ENCODE measurements around the gene MTOR. TPM values are rescaled to one million over a fixed set of nuclear protein-coding genes. Genes with fewer than 3 reads are reported as not detected.

MTOR gene
- total RNA-seq, 1 donor from 2014 or later, result 23.6 TPM

DNA sequence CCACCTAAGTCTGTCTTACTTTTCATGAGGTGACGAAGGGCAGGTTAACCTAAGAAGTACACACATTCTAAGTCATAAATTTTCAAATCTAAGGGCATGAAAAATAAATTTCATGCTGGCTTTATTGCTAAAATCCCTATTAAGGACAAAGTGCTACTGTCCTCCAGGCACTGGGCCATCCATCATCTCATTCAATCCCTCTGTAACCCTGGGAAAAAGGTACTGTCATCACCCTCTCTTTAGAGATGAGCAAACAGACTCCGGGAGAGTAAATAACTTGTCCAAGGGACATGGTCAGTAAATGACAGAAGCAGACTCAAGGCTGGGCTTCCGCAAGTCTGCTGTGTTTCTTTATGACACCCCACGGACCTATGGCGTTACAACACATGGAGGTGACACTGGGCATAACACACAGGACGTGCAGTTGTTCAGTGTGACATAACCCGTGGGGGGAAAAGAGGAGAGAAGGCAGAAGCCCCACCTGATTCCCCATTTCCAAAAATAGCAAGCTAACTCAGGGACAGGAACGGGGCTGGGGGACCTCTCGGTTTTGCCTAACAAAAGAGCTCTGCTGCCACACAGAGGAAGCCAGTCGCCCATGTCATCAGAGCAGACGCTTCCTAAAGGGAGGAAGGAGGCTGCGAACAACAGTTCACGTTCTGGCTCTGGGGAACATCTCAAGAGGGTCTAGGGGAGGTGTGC is 190.0 kb downstream of the MTOR start:
- Histone ChIP-seq H3K9me3 (no peaks in the 10 kb centered on the region), H3K4me3 (no peak overlapping the region), H3K27ac (no peak overlapping the region), H3K27me3 (no peaks in the 10 kb centered on the region), H3K36me3 (peaks cover 0 to 96% of the 10 kb centered on the region in 2 donors), H3K4me1 (no peaks in the 10 kb centered on the region)
- no peak for DNase-seq (ENCODE audit: extremely low spot score in 2 of 2)
- TF ChIP-seq, protein P1, sequence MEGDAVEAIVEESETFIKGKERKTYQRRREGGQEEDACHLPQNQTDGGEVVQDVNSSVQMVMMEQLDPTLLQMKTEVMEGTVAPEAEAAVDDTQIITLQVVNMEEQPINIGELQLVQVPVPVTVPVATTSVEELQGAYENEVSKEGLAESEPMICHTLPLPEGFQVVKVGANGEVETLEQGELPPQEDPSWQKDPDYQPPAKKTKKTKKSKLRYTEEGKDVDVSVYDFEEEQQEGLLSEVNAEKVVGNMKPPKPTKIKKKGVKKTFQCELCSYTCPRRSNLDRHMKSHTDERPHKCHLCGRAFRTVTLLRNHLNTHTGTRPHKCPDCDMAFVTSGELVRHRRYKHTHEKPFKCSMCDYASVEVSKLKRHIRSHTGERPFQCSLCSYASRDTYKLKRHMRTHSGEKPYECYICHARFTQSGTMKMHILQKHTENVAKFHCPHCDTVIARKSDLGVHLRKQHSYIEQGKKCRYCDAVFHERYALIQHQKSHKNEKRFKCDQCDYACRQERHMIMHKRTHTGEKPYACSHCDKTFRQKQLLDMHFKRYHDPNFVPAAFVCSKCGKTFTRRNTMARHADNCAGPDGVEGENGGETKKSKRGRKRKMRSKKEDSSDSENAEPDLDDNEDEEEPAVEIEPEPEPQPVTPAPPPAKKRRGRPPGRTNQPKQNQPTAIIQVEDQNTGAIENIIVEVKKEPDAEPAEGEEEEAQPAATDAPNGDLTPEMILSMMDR (IDR thresholded peaks at IDR 0.05), result no peak
- TF ChIP-seq POLR2AphosphoS5 (IDR thresholded peaks at IDR 0.05; ENCODE audit: insufficient read depth in 1 of 2, low read depth in 1 of 2) (no peak), POLR2A (IDR thresholded peaks at IDR 0.05) (no peak)
- intact Hi-C loops (cut with DNase I), result no loop called here

DNA sequence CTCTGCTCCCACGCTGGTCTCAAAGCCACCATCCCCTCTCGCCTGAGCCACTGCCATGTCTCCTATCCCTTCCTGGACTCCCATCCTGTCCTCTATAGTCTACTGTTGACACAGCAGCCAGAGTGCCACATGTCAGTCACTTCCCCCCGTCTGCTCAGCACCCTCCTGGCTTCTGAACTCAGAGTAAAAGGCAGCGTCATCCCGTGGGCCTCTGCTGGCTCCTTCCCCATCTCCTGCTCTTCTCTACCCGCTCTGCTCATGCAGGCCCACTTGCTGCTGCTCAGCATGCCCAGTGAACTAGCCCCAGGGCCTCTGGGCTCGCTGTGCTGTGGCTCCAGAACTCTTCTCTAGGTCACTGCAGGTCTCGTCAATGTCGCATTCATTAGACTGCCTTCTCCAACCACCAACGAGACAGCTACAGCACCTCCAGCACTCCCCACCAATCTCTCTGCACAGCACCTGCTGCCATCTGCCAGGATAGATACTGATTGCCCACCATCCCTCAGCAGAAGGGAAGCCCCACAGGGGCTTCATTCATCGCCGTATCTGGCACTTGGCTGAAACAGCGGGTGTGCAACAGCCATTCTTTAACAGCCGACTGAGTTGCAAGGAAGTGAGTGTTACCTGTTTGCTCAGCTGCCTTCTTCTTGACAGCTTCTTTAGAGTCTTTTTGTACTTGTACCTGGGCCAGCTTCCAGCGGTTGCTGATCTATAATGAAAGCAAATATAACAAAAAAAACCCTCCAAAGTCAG is 190.7 kb downstream of the MTOR start:
- H3K27me3 ChIP-seq, result no peaks in the 10 kb centered on the region
- no peaks in the 10 kb centered on the region for H3K9me3 ChIP-seq
- H3K36me3 ChIP-seq, result peaks cover 0 to 92% of the 10 kb centered on the region in 2 donors
- TF ChIP-seq, protein P1 (IDR thresholded peaks at IDR 0.05), result no peak
- TF ChIP-seq POLR2AphosphoS5 (IDR thresholded peaks at IDR 0.05; ENCODE audit: insufficient read depth in 1 of 2, low read depth in 1 of 2) (no peak), POLR2A (IDR thresholded peaks at IDR 0.05) (no peak)
- no peaks in the 10 kb centered on the region for H3K4me1 ChIP-seq
- no peak for DNase-seq (ENCODE audit: extremely low spot score in 2 of 2)
- H3K27ac ChIP-seq, result no peak overlapping the region
- no peak overlapping the region for H3K4me3 ChIP-seq
- intact Hi-C loops (cut with DNase I), result no loop called here

DNA sequence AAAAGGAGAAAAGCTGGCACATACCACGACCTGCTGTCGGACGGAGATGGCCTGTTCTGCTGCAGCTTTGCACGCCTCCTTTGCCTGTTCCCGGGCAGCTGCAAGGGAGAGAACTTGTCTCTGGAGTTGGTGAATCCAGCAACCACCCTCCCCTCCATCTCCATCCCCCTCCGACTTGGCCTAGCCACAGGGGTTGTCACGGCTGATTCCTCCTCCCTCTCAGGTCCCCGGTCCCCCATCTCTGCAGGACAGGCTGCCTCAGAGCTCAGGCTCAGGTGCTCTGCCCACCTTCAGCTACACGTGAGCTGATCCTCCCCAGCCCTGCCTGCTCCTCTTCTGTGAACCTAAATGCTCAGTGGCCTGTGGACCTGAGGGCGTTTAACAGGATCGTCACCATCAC is 191.5 kb downstream of the MTOR start:
- peaks cover 0 to 92% of the 10 kb centered on the region in 2 donors for H3K36me3 ChIP-seq
- no peaks in the 10 kb centered on the region for H3K4me1 ChIP-seq
- H3K27ac ChIP-seq, result no peak overlapping the region
- intact Hi-C loops (cut with DNase I), result no loop called here
- H3K27me3 ChIP-seq, result no peaks in the 10 kb centered on the region
- no peak for TF ChIP-seq POLR2AphosphoS5 (IDR thresholded peaks at IDR 0.05; ENCODE audit: insufficient read depth in 1 of 2, low read depth in 1 of 2)
- TF ChIP-seq, protein P1 (IDR thresholded peaks at IDR 0.05), result no peak
- TF ChIP-seq POLR2A (IDR thresholded peaks at IDR 0.05), result no peak
- H3K9me3 ChIP-seq, result no peaks in the 10 kb centered on the region
- no peak overlapping the region for H3K4me3 ChIP-seq
- DNase-seq (ENCODE audit: extremely low spot score in 2 of 2), result no peak

DNA sequence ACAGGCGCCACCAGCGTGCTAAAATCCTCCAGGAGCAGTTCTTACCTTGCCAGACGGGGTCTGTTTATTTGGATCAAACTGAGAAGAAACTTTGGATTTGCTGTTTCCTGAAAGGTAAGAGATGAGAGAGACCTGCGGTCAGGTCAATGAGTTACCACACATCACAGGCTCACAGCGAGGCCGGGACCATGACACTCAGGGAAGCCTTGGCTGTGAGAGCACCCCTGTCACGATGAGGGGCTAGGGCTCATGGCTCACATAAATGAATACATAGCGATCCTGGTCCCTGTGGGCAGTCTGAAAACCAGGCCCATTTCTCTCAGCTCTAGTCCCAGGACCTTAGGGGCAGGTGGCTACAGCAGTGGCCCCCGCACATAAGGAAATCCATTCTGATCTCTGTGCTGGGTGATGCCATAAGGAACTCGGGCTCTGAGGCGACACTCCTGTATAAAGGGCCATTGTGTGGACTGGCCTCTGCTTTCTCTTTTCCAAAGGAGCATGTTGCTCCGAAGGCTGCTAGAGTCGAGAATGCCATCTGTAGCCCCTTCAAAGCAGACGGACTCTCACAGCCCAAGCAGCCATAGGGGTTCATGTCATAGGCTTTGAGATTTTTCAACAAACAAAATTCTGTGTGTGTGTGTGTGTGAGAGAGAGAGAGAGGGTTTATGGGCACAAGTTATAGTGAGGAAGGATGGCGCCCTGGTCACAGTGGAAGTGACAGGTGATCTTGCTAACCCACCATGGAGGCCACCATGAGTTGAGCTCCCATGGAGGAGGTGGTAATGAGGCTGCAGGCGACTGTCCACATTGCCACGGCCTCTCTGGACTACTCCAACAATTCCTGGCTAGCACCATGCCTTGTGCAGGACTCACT is 193.5 kb downstream of the MTOR start:
- H3K4me1 ChIP-seq, result no peaks in the 10 kb centered on the region
- no peak overlapping the region for H3K27ac ChIP-seq
- no peaks in the 10 kb centered on the region for H3K9me3 ChIP-seq
- H3K4me3 ChIP-seq, result no peak overlapping the region
- H3K36me3 ChIP-seq, result peaks cover 0 to 83% of the 10 kb centered on the region in 2 donors
- intact Hi-C loops (cut with DNase I), result no loop called here
- no peak for DNase-seq (ENCODE audit: extremely low spot score in 2 of 2)
- no peaks in the 10 kb centered on the region for H3K27me3 ChIP-seq
- TF ChIP-seq POLR2A (IDR thresholded peaks at IDR 0.05) (no peak), POLR2AphosphoS5 (IDR thresholded peaks at IDR 0.05; ENCODE audit: insufficient read depth in 1 of 2, low read depth in 1 of 2) (no peak)
- TF ChIP-seq, protein P1 (IDR thresholded peaks at IDR 0.05), result no peak

All from vagina (tissue), 2 donors.